WTC11 (cell line): Measurements from ENCODE around the gene ZNF771. TPM values are rescaled to one million over a fixed set of nuclear protein-coding genes. Genes with fewer than 3 reads are reported as not detected.

Source experiments
- ATAC-seq: fragments of 200-7000 bp; cut with Tn5 transposase; 2 replicates; pipeline ENCODE4 v1.10.0; 2021; ENCODE audit warnings: mild to moderate bottlenecking, moderate library complexity
- CTCF ChIA-PET: fragments of 300-600 bp; sonication (Branson Sonifier 250); formaldehyde crosslinking; loops from one replicate; lab custom pipeline; 2021; ENCODE audit warnings: antibody characterized with exemption; lab: Charles Lee
- POLR2A ChIA-PET: fragments of 350-600 bp; sonication (Branson Sonifier 250); formaldehyde crosslinking; loops from one replicate; lab custom pipeline; 2021; ENCODE audit warnings: antibody characterized with exemption; lab: Charles Lee
- DNase-seq: peaks from one replicate; pipeline ENCODE4 v3.0.0; 2021; ENCODE audit warnings: low spot score
- H3K27ac Mint-ChIP-seq: 2 replicates; pipeline ENCODE4 v1.8.0; 2021; ENCODE audit warnings: mixed read lengths
- H3K27me3 Mint-ChIP-seq: 2 replicates; pipeline ENCODE4 v1.8.0; 2021; ENCODE audit warnings: low read depth, mild to moderate bottlenecking, moderate library complexity, mixed read lengths
- H3K36me3 Mint-ChIP-seq: 2 replicates; pipeline ENCODE4 v1.8.0; 2021; ENCODE audit warnings: mixed read lengths
- H3K4me1 Mint-ChIP-seq: 2 replicates; pipeline ENCODE4 v1.8.0; 2022; ENCODE audit warnings: mixed read lengths
- H3K4me3 Mint-ChIP-seq: 2 replicates; pipeline ENCODE4 v1.8.0; 2021; ENCODE audit warnings: mild to moderate bottlenecking, moderate library complexity, mixed read lengths
- H3K9me3 Mint-ChIP-seq: 2 replicates; pipeline ENCODE4 v1.8.0; 2021; ENCODE audit warnings: mixed read lengths
- AR ChIP-seq: fragments of 250-450 bp; sonication (Bioruptor Pico); IDR thresholded peaks from 2 replicates; pipeline ENCODE4 v1.9.0; 2021; ENCODE audit warnings: mild to moderate bottlenecking
- CBFB ChIP-seq: sonication (generic); formaldehyde crosslinking; IDR thresholded peaks from 2 replicates; pipeline ENCODE4 v1.8.1; 2022; ENCODE audit warnings: mild to moderate bottlenecking, low read depth, missing genetic modification reagents
- E2F5 ChIP-seq: sonication (generic); formaldehyde crosslinking; IDR thresholded peaks from 2 replicates; pipeline ENCODE4 v1.8.1; 2022; ENCODE audit warnings: mild to moderate bottlenecking, moderate library complexity, missing genetic modification reagents
- ELF4 ChIP-seq: sonication (generic); formaldehyde crosslinking; IDR thresholded peaks from 2 replicates; pipeline ENCODE4 v1.8.1; 2022; ENCODE audit warnings: low read depth, mild to moderate bottlenecking, moderate library complexity, missing genetic modification reagents
- ETV6 ChIP-seq: sonication (generic); formaldehyde crosslinking; IDR thresholded peaks from 2 replicates; pipeline ENCODE4 v1.8.1; 2022; ENCODE audit warnings: mild to moderate bottlenecking, missing genetic modification reagents
- FOXP1 ChIP-seq: sonication (generic); formaldehyde crosslinking; IDR thresholded peaks from 2 replicates; pipeline ENCODE4 v1.8.0; 2022; ENCODE audit warnings: missing genetic modification reagents, mild to moderate bottlenecking, moderate library complexity, borderline replicate concordance
- GABPB1 ChIP-seq: sonication (generic); formaldehyde crosslinking; IDR thresholded peaks from 2 replicates; pipeline ENCODE4 v1.8.1; 2023; ENCODE audit warnings: mild to moderate bottlenecking, missing genetic modification reagents
- HMGXB4 ChIP-seq: sonication (generic); formaldehyde crosslinking; IDR thresholded peaks from 2 replicates; pipeline ENCODE4 v1.8.1; 2023; ENCODE audit warnings: mild to moderate bottlenecking, moderate library complexity, missing genetic modification reagents
- KAT7 ChIP-seq: sonication (generic); formaldehyde crosslinking; IDR thresholded peaks from 2 replicates; pipeline ENCODE4 v1.8.1; 2023; ENCODE audit warnings: missing genetic modification reagents, mild to moderate bottlenecking, borderline replicate concordance
- MLX ChIP-seq: sonication (generic); formaldehyde crosslinking; IDR thresholded peaks from 2 replicates; pipeline ENCODE4 v1.8.1; 2023; ENCODE audit warnings: mild to moderate bottlenecking, missing genetic modification reagents, moderate library complexity
- MYBL2 ChIP-seq: sonication (generic); formaldehyde crosslinking; IDR thresholded peaks from 2 replicates; pipeline ENCODE4 v1.8.1; 2023; ENCODE audit warnings: mild to moderate bottlenecking, moderate library complexity, missing genetic modification reagents
- NFE2L1 ChIP-seq: sonication (generic); formaldehyde crosslinking; IDR thresholded peaks from 2 replicates; pipeline ENCODE4 v1.8.1; 2023; ENCODE audit warnings: missing genetic modification reagents
- NFYB ChIP-seq: sonication (generic); formaldehyde crosslinking; conservative IDR thresholded peaks from 2 replicates; pipeline ENCODE4 v1.8.0; 2022; ENCODE audit warnings: low read depth, missing genetic modification reagents
- PRRX2 ChIP-seq: fragments of 250-450 bp; sonication (Bioruptor Pico); IDR thresholded peaks from 2 replicates; pipeline ENCODE4 v1.8.0; 2021; ENCODE audit warnings: mild to moderate bottlenecking
- SMAD3 ChIP-seq: sonication (generic); formaldehyde crosslinking; IDR thresholded peaks from 2 replicates; pipeline ENCODE4 v1.8.0; 2022; ENCODE audit warnings: missing genetic modification reagents, mild to moderate bottlenecking, borderline replicate concordance
- SP1 ChIP-seq: sonication (generic); formaldehyde crosslinking; conservative IDR thresholded peaks from 2 replicates; pipeline ENCODE4 v1.8.1; 2022; ENCODE audit warnings: missing genetic modification reagents
- TEAD1 ChIP-seq: sonication (generic); formaldehyde crosslinking; IDR thresholded peaks from 2 replicates; pipeline ENCODE4 v1.8.0; 2022; ENCODE audit warnings: mild to moderate bottlenecking, missing genetic modification reagents
- ZBTB21 ChIP-seq: sonication (generic); formaldehyde crosslinking; IDR thresholded peaks from 2 replicates; pipeline ENCODE4 v1.8.1; 2023; ENCODE audit warnings: mild to moderate bottlenecking, missing genetic modification reagents, borderline replicate concordance
- ZMAT4 ChIP-seq: fragments of 250-450 bp; sonication (Bioruptor Pico); IDR thresholded peaks from 2 replicates; pipeline ENCODE4 v1.9.0; 2021; ENCODE audit warnings: mild to moderate bottlenecking
- ZNF138 ChIP-seq: sonication (generic); formaldehyde crosslinking; conservative IDR thresholded peaks from 2 replicates; pipeline ENCODE4 v1.8.1; 2022; ENCODE audit warnings: mild to moderate bottlenecking, moderate library complexity, missing genetic modification reagents
- ZNF219 ChIP-seq: sonication (generic); formaldehyde crosslinking; IDR thresholded peaks from 2 replicates; pipeline ENCODE4 v1.8.0; 2023; ENCODE audit warnings: missing genetic modification reagents, mild to moderate bottlenecking, borderline replicate concordance
- ZNF263 ChIP-seq: sonication (generic); formaldehyde crosslinking; IDR thresholded peaks from 2 replicates; pipeline ENCODE4 v1.8.1; 2022; ENCODE audit warnings: low read depth, mild to moderate bottlenecking, moderate library complexity, missing genetic modification reagents
- ZNF317 ChIP-seq: sonication (generic); formaldehyde crosslinking; IDR thresholded peaks from 2 replicates; pipeline ENCODE4 v1.8.1; 2023; ENCODE audit warnings: low read depth, mild to moderate bottlenecking, moderate library complexity, missing genetic modification reagents, borderline replicate concordance
- ZNF423 ChIP-seq: fragments of 250-450 bp; sonication (Bioruptor Pico); IDR thresholded peaks from 2 replicates; pipeline ENCODE4 v2.1.2; 2022; ENCODE audit warnings: mild to moderate bottlenecking, moderate library complexity
- ZNF671 ChIP-seq: fragments of 250-450 bp; sonication (Bioruptor Pico); IDR thresholded peaks from 2 replicates; pipeline ENCODE4 v1.8.0; 2021; ENCODE audit warnings: mild to moderate bottlenecking
- total RNA-seq: library from RNA; stranded (reverse); gene quantifications from 3 replicates; pipeline ENCODE4 v1.2.3, GENCODE V29; 2021

The ZNF771 gene
- total RNA-seq, 1 experiment from 2014 or later: 10.0 TPM

GRCh38 chr16:30418350-30419181 is 11.2 kb downstream of the ZNF771 start:
- ChIA-PET CTCF (interaction anchor here (0.6 to 5.7 kb wide), 24 partner anchors 10 to 327 kb away, joined by 3 to 73 read pairs (median 6); partner anchors contain the start of genes DCTPP1, FBRS, GDPD3 and PRR14), POLR2A (interaction anchor here (0.6 to 1.5 kb wide), 16 partner anchors 9 to 274 kb away, joined by 3 to 15 read pairs (median 5); partner anchors contain the start of genes DCTPP1, ZNF48, ZNF688 and ZNF689)
- Mint-ChIP-seq H3K36me3 (peaks cover 34% of the 10 kb centered on the region), H3K4me1 (peaks cover 9% of the 10 kb centered on the region), H3K9me3 (no peaks in the 10 kb centered on the region), H3K27me3 (no peaks in the 10 kb centered on the region), H3K27ac (peak overlapping the region; percentile 15; the same call in 1 of the 2 replicates), H3K4me3 (peak overlapping the region; percentile 54)
- TF ChIP-seq HMGXB4 (CRISPR knock-in tag) (no peak), AR (CRISPR knock-in tag) (no peak), NFE2L1 (CRISPR knock-in tag) (no peak), ZNF671 (CRISPR knock-in tag) (no peak)
- DNase-seq: no peak
- ATAC-seq: no peak

GRCh38 chr16:30421010-30421409 is 13.6 kb downstream of the ZNF771 start:
- no peak overlapping the region for H3K27ac Mint-ChIP-seq
- TF ChIP-seq PRRX2 (no peak), MLX (CRISPR knock-in tag) (no peak), SP1 (CRISPR knock-in tag) (no peak), ZBTB21 (CRISPR knock-in tag) (no peak), ZNF263 (CRISPR knock-in tag) (no peak), ELF4 (no peak), ETV6 (CRISPR knock-in tag) (no peak), MYBL2 (CRISPR knock-in tag) (no peak), TEAD1 (CRISPR knock-in tag) (no peak), ZNF138 (CRISPR knock-in tag) (no peak)
- TF ChIP-seq, all 79 proteins: peak for 0
- no peak for ATAC-seq

GRCh38 chr16:30428055-30428454 is 20.6 kb downstream of the ZNF771 start:
- Mint-ChIP-seq H3K27ac (no peak overlapping the region; the same call in 1 of the 2 replicates), H3K27me3 (peaks cover 7% of the 10 kb centered on the region), H3K4me1 (peaks cover 17% of the 10 kb centered on the region), H3K36me3 (peaks cover 34% of the 10 kb centered on the region), H3K9me3 (no peaks in the 10 kb centered on the region), H3K4me3 (peak overlapping the region; percentile 24; the same call in 1 of the 2 replicates)
- TF ChIP-seq ZNF317 (CRISPR knock-in tag): no peak
- TF ChIP-seq ZNF138 (CRISPR knock-in tag): no peak
- TF ChIP-seq ZNF423 (CRISPR knock-in tag): no peak
- no peak for TF ChIP-seq ZMAT4 (CRISPR knock-in tag)
- no peak for TF ChIP-seq ZNF219 (CRISPR knock-in tag)
- no peak for TF ChIP-seq FOXP1
- TF ChIP-seq ZNF263 (CRISPR knock-in tag): no peak
- no peak for TF ChIP-seq GABPB1 (CRISPR knock-in tag)
- TF ChIP-seq SMAD3 (CRISPR knock-in tag): no peak
- no peak for TF ChIP-seq CBFB (CRISPR knock-in tag)
- no peak for TF ChIP-seq KAT7 (CRISPR knock-in tag)
- no peak for TF ChIP-seq E2F5 (CRISPR knock-in tag)
- no peak for TF ChIP-seq NFYB (CRISPR knock-in tag)
- POLR2A ChIA-PET: no interaction called here
- CTCF ChIA-PET: no interaction called here
- ATAC-seq: no peak
- DNase-seq: no peak

More at GRCh38 chr16:30421010-30421409, 13.6 kb downstream of the ZNF771 start:
- POLR2A ChIA-PET: no interaction called here
- Mint-ChIP-seq H3K27me3 (no peaks in the 10 kb centered on the region), H3K4me1 (peaks cover 12% of the 10 kb centered on the region), H3K36me3 (peaks cover 45% of the 10 kb centered on the region), H3K4me3 (no peak overlapping the region), H3K9me3 (no peaks in the 10 kb centered on the region)
- CTCF ChIA-PET: interaction anchor here (0.6 to 5.7 kb wide), 3 partner anchors 9 to 71 kb away, joined by 3 to 73 read pairs (median 5); partner anchors contain the start of gene DCTPP1
- DNase-seq: no peak
